WTC11 (cell line): ENCODE data around the gene USP38. TPM values are rescaled to one million over a fixed set of nuclear protein-coding genes. Genes with fewer than 3 reads are reported as not detected.

ENCODE experiments used
- ATF1 ChIP-seq: sonication (generic); formaldehyde crosslinking; IDR thresholded peaks from 2 replicates; pipeline ENCODE4 v1.8.1; 2023; ENCODE audit warnings: mild to moderate bottlenecking, moderate library complexity, missing genetic modification reagents
- ATF2 ChIP-seq: sonication (generic); formaldehyde crosslinking; IDR thresholded peaks from 2 replicates; pipeline ENCODE4 v1.8.1; 2022; ENCODE audit warnings: low read depth, missing genetic modification reagents, borderline replicate concordance
- ATF6 ChIP-seq: sonication (generic); formaldehyde crosslinking; IDR thresholded peaks from 2 replicates; pipeline ENCODE4 v1.8.1; 2023; ENCODE audit warnings: mild to moderate bottlenecking, missing genetic modification reagents
- CTCF ChIP-seq: fragments of 200-600 bp; IDR thresholded peaks from 2 replicates; pipeline ENCODE4 v1.8.0; 2022; ENCODE audit warnings: antibody characterized with exemption
- E2F1 ChIP-seq: sonication (generic); formaldehyde crosslinking; IDR thresholded peaks from 2 replicates; pipeline ENCODE4 v1.8.0; 2022; ENCODE audit warnings: mild to moderate bottlenecking, missing genetic modification reagents
- ELF4 ChIP-seq: sonication (generic); formaldehyde crosslinking; IDR thresholded peaks from 2 replicates; pipeline ENCODE4 v1.8.1; 2022; ENCODE audit warnings: low read depth, mild to moderate bottlenecking, moderate library complexity, missing genetic modification reagents
- ETV6 ChIP-seq: sonication (generic); formaldehyde crosslinking; IDR thresholded peaks from 2 replicates; pipeline ENCODE4 v1.8.1; 2022; ENCODE audit warnings: mild to moderate bottlenecking, missing genetic modification reagents
- FOXJ3 ChIP-seq: sonication (generic); formaldehyde crosslinking; IDR thresholded peaks from 2 replicates; pipeline ENCODE4 v1.9.0; 2021; ENCODE audit warnings: missing genetic modification reagents, mild to moderate bottlenecking, borderline replicate concordance
- FOXP1 ChIP-seq: sonication (generic); formaldehyde crosslinking; IDR thresholded peaks from 2 replicates; pipeline ENCODE4 v1.8.0; 2022; ENCODE audit warnings: missing genetic modification reagents, mild to moderate bottlenecking, moderate library complexity, borderline replicate concordance
- GABPB1 ChIP-seq: sonication (generic); formaldehyde crosslinking; IDR thresholded peaks from 2 replicates; pipeline ENCODE4 v1.8.1; 2023; ENCODE audit warnings: mild to moderate bottlenecking, missing genetic modification reagents
- HMGXB4 ChIP-seq: sonication (generic); formaldehyde crosslinking; IDR thresholded peaks from 2 replicates; pipeline ENCODE4 v1.8.1; 2023; ENCODE audit warnings: mild to moderate bottlenecking, moderate library complexity, missing genetic modification reagents
- MAX ChIP-seq: sonication (generic); formaldehyde crosslinking; IDR thresholded peaks from 2 replicates; pipeline ENCODE4 v1.8.0; 2022; ENCODE audit warnings: mild to moderate bottlenecking, missing genetic modification reagents
- MXD4 ChIP-seq: fragments of 250-450 bp; sonication (Bioruptor Pico); IDR thresholded peaks from 2 replicates; pipeline ENCODE4 v1.8.0; 2021; ENCODE audit warnings: mild to moderate bottlenecking, moderate library complexity, borderline replicate concordance
- NFE2L1 ChIP-seq: sonication (generic); formaldehyde crosslinking; IDR thresholded peaks from 2 replicates; pipeline ENCODE4 v1.8.1; 2023; ENCODE audit warnings: missing genetic modification reagents
- NFYB ChIP-seq: sonication (generic); formaldehyde crosslinking; conservative IDR thresholded peaks from 2 replicates; pipeline ENCODE4 v1.8.0; 2022; ENCODE audit warnings: low read depth, missing genetic modification reagents
- RORB ChIP-seq: fragments of 250-450 bp; sonication (Bioruptor Pico); IDR thresholded peaks from 2 replicates; pipeline ENCODE4 v1.9.0; 2021; ENCODE audit warnings: mild to moderate bottlenecking
- SMAD4 ChIP-seq: sonication (generic); formaldehyde crosslinking; IDR thresholded peaks from 2 replicates; pipeline ENCODE4 v1.8.0; 2022; ENCODE audit warnings: mild to moderate bottlenecking, missing genetic modification reagents
- STAT6 ChIP-seq: sonication (generic); formaldehyde crosslinking; conservative IDR thresholded peaks from 2 replicates; pipeline ENCODE4 v1.8.1; 2023; ENCODE audit warnings: mild to moderate bottlenecking, low read depth, missing genetic modification reagents, moderate library complexity
- TCF7 ChIP-seq: sonication (generic); formaldehyde crosslinking; IDR thresholded peaks from 2 replicates; pipeline ENCODE4 v1.8.0; 2022; ENCODE audit warnings: mild to moderate bottlenecking, low read depth, missing genetic modification reagents, moderate library complexity
- TEAD1 ChIP-seq: sonication (generic); formaldehyde crosslinking; IDR thresholded peaks from 2 replicates; pipeline ENCODE4 v1.8.0; 2022; ENCODE audit warnings: mild to moderate bottlenecking, missing genetic modification reagents
- ZNF416 ChIP-seq: fragments of 250-450 bp; sonication (Bioruptor Pico); IDR thresholded peaks from 2 replicates; pipeline ENCODE4 v1.9.0; 2021; ENCODE audit warnings: mild to moderate bottlenecking, inconsistent platforms
- ZNF512 ChIP-seq: sonication (generic); formaldehyde crosslinking; IDR thresholded peaks from 2 replicates; pipeline ENCODE4 v1.8.1; 2022; ENCODE audit warnings: missing genetic modification reagents, borderline replicate concordance
- total RNA-seq: library from RNA; stranded (reverse); gene quantifications from 3 replicates; pipeline ENCODE4 v1.2.3, GENCODE V29; 2021

Gene USP38
- total RNA-seq, 1 experiment from 2014 or later = 10.3 TPM

- no peak for TF ChIP-seq MAX (CRISPR knock-in tag)
- TF ChIP-seq ATF2 (CRISPR knock-in tag) = no peak
- TF ChIP-seq SMAD4 (CRISPR knock-in tag) = no peak
- no peak for TF ChIP-seq NFYB (CRISPR knock-in tag)
- no peak for TF ChIP-seq NFE2L1 (CRISPR knock-in tag)
- no peak for TF ChIP-seq ZNF512 (CRISPR knock-in tag)
- TF ChIP-seq TEAD1 (CRISPR knock-in tag) = no peak
- no peak for TF ChIP-seq ETV6 (CRISPR knock-in tag)
- no peak for TF ChIP-seq ELF4 (CRISPR knock-in tag)
- no peak for TF ChIP-seq CTCF
- no peak for TF ChIP-seq GABPB1 (CRISPR knock-in tag)
- no peak for TF ChIP-seq E2F1 (CRISPR knock-in tag)
- TF ChIP-seq HMGXB4 (CRISPR knock-in tag) = 0 out of 2 replicates have a peak, but pooled peaks have one; percentile 64
- TF ChIP-seq STAT6 (CRISPR knock-in tag) = no peak
- no peak for TF ChIP-seq ATF1 (CRISPR knock-in tag)
- 0 out of 2 replicates have a peak, but pooled peaks have one; percentile 23 for TF ChIP-seq TCF7 (CRISPR knock-in tag)
- no peak for TF ChIP-seq FOXJ3 (CRISPR knock-in tag)
- 0 out of 2 replicates have a peak, but pooled peaks have one; percentile 54 for TF ChIP-seq ATF6
- 0 out of 2 replicates have a peak, but pooled peaks have one; percentile 62 for TF ChIP-seq FOXP1
- no peak for TF ChIP-seq RORB (CRISPR knock-in tag)
- TF ChIP-seq MXD4 = no peak
- TF ChIP-seq ZNF416 (CRISPR knock-in tag) = no peak
Observed at GRCh38 chr4:143185253-143186107, 763 bp downstream of the USP38 start (continued).
